DMS53 treated with DMSO at 0.1 percent for 48 hours (cell line): Measurements from ENCODE around the gene AHNAK.

Experiments used
- DNase-seq: peaks from one replicate; lab custom pipeline; 2025; ENCODE audit not compliant: unreplicated experiment; lab: John Stamatoyannopoulos, UW

AHNAK gene

GRCh38 chr11:62498031-62498430, 48.6 kb downstream of the AHNAK start:
- no peak for DNase-seq

- peak; percentile 48 for DNase-seq
Measured at GRCh38 chr11:62497132-62497801, 49.3 kb downstream of the AHNAK start.

GRCh38 chr11:62496676-62497075, 49.9 kb downstream of the AHNAK start:
- DNase-seq: no peak

DNA sequence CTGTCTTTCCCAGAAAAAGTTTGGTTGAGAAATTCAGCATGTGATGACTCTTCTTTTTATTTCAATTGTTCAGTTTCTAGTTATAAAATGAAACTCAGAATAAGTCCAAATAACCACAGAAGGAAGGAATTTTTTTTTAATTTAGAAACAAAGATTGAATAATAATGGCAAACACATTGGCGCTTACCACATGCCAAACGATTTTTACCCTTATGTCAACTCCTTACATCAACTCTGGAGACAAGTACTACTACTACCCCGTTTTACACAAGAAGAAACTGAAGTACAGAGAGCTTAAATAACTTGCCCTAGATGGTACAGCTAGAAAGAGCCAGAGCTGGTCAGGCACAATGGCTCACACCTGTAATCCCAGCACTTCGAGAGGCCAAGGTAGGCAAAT, 52.4 kb downstream of the AHNAK start:
- no peak for DNase-seq

DNA sequence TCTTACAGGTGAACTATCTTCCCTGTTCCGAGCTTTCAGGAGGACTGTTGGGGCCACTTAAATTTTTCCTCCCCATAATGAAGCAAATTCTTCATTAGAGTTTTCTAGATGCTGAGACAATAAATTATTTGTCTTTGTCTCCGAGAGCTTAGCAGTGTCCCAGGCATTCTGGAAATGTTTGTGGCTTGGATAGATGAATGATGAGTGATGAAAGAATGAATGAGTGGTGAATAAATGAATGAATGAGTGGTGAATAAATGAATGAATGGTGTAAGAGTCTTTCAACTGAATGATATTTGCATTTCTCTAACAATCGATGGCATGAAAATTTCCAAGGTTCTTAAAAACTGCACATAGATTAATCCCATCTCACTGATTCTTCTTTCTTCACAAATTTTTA, 52.8 kb downstream of the AHNAK start:
- DNase-seq: no peak

DNA sequence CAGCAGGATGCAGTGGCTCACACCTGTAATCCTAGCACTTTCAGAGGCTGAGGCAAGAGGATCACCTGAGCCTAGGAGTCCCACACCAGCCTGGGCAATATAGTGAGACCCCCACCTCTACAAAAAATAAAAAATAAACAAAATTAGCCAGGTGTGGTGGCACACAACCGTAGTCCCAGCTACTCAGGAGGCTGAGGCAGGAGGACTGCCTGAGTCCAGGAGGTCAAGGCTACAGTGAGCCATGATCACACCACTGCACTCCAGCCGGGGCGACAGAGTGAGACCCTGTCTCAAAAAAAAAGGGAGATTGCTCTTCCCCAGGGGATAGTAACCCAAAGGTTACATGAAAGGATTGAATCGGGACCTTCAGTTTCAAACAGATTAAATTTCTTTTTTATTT, 54.0 kb downstream of the AHNAK start:
- DNase-seq: no peak

GRCh38 chr11:62491571-62492329, 54.9 kb downstream of the AHNAK start:
- no peak for DNase-seq

- no peak for DNase-seq
Measured at GRCh38 chr11:62489204-62489603, 57.4 kb downstream of the AHNAK start.

DNA sequence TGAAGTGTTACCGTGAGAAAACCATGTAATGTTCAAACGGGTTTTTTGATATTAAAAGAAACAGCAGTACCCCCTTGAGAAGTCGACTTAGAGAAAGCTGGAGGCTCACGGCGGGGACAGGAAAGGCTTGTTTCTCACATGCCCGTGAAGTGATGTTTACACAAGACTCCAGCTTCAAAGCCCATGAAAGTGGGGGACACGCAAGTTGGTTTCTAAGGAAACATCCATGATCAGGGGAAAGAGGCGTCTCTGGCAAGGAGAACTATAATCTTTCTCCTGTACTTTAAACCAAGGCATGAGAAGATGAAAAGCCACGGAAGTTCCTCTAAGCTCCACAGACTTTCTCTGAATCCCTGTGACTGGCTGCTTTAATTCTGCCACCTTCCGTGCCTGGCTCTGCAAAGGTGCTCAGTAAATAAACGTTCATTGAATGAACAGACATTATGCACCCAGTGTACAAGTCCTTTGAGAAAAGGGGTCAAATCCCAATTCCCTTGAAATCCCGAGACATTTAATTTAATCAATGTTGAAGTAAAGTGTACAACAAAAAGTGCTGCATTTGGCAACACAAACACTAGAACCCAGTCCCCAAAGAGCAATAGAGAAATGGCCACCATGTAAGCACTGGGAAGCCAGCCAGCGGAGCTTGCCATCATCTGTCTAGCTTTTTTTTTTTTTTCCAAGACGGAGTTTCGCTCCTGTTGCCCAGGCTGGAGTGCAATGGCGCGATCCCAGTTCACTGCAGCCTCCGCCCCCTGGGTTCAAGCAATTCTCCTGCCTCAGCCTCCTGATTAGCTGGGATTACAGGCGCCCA, 58.7 kb downstream of the AHNAK start:
- peak; percentile 44 for DNase-seq

GRCh38 chr11:62487136-62487535, 59.5 kb downstream of the AHNAK start:
- no peak for DNase-seq

DNA sequence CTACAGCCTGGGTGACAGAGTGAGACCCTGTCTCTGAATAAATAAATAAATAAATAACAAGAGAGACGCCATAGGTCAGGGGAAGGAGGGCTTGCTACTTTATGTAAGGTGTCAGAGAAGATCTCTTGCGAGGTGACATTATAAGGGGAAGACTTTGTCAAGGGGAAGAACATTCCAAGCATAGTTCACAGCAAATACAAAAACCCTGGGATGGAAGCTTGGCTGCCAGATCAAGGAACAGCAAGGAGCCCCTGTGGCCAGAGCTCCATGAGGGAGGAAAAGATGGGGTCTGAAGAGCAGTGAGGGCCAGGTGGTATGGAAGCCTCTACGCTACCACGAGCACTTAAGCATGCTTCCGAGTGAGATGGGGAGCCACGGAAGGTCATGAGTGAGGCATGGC, 62.3 kb downstream of the AHNAK start:
- DNase-seq: no peak

DNA sequence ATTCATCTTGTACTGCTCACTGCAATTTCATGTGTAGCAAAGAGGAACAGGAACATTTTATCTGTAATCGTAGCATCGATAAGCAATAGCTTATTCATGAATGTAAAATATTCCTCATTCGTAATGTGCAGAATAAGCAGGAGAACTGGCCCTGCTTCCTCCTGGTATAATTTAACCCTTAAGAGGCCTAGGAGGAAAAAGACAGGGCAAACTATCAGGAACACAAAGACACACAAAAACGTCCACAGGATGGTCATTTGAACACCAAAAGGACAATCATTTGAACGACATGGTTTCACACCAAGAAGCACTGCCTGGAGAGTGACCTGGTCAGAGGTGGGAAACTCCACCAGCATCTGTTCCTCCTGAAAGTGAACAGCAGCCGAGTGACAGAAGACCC, 63.9 kb downstream of the AHNAK start:
- no peak for DNase-seq

DNA sequence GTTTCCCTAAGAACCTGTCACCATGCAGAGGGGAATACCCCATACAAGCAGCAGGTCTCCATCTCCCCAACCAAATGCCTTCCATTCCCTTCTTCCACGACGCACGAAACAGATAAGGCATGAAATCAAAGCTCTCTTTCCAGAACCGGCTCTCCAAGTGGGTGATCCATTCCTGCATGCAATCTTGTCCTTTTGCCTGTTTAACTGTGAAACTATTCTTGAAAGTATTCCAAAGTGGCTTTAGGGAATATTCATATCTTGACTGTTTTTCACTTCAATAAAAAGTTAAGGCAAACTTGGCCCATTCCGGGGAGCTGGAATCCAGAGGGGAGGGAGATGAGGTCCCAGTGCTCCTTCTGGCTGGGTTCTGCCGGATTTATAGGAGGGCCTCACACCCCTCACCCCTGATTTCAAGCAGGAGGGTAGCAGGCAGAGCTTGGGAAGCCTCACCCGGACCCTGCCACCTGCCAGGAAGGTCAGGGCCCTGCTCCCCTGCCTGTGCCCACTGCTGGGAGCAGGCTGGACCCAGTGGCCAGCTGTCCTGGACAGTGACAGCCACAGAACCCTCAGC, 66.9 kb downstream of the AHNAK start:
- no peak for DNase-seq

DNA sequence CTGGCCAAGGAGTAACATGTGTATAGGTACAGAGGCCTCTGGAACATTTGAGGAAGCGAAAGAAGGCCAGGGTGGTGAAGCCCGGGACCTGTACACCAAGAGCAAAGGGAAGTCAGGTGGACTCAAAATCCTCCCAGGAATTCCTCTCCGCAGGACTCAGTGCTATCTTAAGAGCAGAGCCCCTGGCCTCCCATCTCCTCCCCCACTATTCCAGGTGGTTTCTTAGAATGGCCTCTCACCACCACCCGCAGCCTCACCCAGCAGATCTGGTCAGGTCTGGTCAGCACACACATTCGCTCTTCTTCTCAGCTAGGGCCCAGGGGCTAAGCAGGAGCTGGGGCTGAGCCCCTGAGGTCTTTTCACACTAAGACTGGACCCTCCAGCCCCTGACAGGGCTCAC, 68.7 kb downstream of the AHNAK start:
- no peak for DNase-seq

- DNase-seq: no peak
Measured at GRCh38 chr11:62472063-62472884, 74.3 kb downstream of the AHNAK start.

- no peak for DNase-seq
Measured at GRCh38 chr11:62471603-62472002, 75.0 kb downstream of the AHNAK start.

GRCh38 chr11:62468577-62468976, 78.0 kb downstream of the AHNAK start:
- no peak for DNase-seq

- no peak for DNase-seq
Measured at GRCh38 chr11:62466444-62466843, 80.2 kb downstream of the AHNAK start.

GRCh38 chr11:62464655-62465054, 82.0 kb downstream of the AHNAK start:
- DNase-seq: no peak

- DNase-seq: no peak
Measured at GRCh38 chr11:62463121-62463542, 83.5 kb downstream of the AHNAK start.

DNA sequence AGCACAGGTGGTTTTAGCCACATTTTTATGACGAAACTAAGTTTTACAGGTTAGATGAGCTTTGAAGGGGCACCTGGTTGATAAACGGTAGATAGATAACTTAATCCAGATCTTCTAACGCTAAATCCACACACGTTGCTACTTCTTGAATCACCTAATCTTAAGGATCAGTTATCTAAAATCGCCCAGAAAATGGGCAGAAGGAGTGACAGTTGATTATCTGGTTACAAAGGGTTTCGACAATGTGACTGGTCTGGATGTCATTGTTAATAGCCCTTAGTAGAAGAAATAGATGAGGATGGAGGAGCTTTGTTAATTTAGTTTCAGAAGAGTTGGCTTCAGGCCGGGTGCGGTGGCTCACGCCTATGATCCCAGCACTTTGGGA, 84.1 kb downstream of the AHNAK start:
- no peak for DNase-seq
